Neural progenitor cell (in vitro differentiated cells): ENCODE results near the gene CCT5. TPM values are rescaled to one million over a fixed set of nuclear protein-coding genes. Genes with fewer than 3 reads are reported as not detected.

Experiments
- DNase-seq: peaks from one replicate; pipeline ENCODE4 v3.0.0-alpha.2; 2016; ENCODE audit warnings: low spot score
- H2AFZ ChIP-seq: fragments of 200-600 bp; sonication (generic); replicated peaks from 2 replicates; pipeline ENCODE4 v1.6.1; 2016; ENCODE audit warnings: antibody characterized with exemption
- H3F3A ChIP-seq: fragments of 200-600 bp; sonication (generic); 2 replicates; pipeline ENCODE4 v1.6.1; 2016; ENCODE audit warnings: antibody characterized with exemption, low read depth
- H3K27ac ChIP-seq: fragments of 200-600 bp; sonication (generic); 2 replicates; pipeline ENCODE4 v1.5.1; 2016; ENCODE audit warnings: mild to moderate bottlenecking
- H3K27me3 ChIP-seq: fragments of 200-600 bp; sonication (generic); 2 replicates; pipeline ENCODE4 v1.6.1; 2016; ENCODE audit warnings: mild to moderate bottlenecking, moderate library complexity
- H3K36me3 ChIP-seq: fragments of 200-600 bp; sonication (generic); 2 replicates; pipeline ENCODE4 v1.5.1; 2016
- H3K4me1 ChIP-seq: fragments of 200-600 bp; sonication (generic); 2 replicates; pipeline ENCODE4 v1.6.1; 2016; ENCODE audit warnings: mixed run types
- H3K4me2 ChIP-seq: fragments of 200-600 bp; sonication (generic); 2 replicates; pipeline ENCODE4 v1.6.1; 2016
- H3K4me3 ChIP-seq: fragments of 200-600 bp; sonication (generic); 2 replicates; pipeline ENCODE4 v1.5.1; 2016
- H3K79me2 ChIP-seq: fragments of 200-600 bp; sonication (generic); 2 replicates; pipeline ENCODE4 v1.6.1; 2016; ENCODE audit warnings: low read depth
- H3K9ac ChIP-seq: fragments of 200-600 bp; sonication (generic); 2 replicates; pipeline ENCODE4 v1.6.1; 2016
- H3K9me3 ChIP-seq: fragments of 200-600 bp; sonication (generic); 2 replicates; pipeline ENCODE4 v1.5.1; 2016; ENCODE audit warnings: low read depth
- H4K20me1 ChIP-seq: fragments of 200-600 bp; sonication (generic); 2 replicates; pipeline ENCODE4 v1.6.1; 2016; ENCODE audit warnings: low read depth
- H3K27ac Mint-ChIP-seq: 3 replicates; pipeline ENCODE4 v1.8.0; 2021; ENCODE audit warnings: mixed read lengths
- H3K27me3 Mint-ChIP-seq: 2 replicates; pipeline ENCODE4 v1.8.0; 2022; ENCODE audit warnings: low read depth, mild to moderate bottlenecking, inconsistent platforms, moderate library complexity, mixed read lengths; ENCODE audit not compliant: insufficient read depth
- H3K36me3 Mint-ChIP-seq: 3 replicates; pipeline ENCODE4 v1.8.0; 2021; ENCODE audit warnings: mixed read lengths
- H3K4me1 Mint-ChIP-seq: 3 replicates; pipeline ENCODE4 v1.8.0; 2021; ENCODE audit warnings: mixed read lengths
- H3K4me3 Mint-ChIP-seq: 3 replicates; pipeline ENCODE4 v1.8.0; 2021; ENCODE audit warnings: mild to moderate bottlenecking, moderate library complexity, mixed read lengths
- H3K9me3 Mint-ChIP-seq: 3 replicates; pipeline ENCODE4 v1.8.0; 2020; ENCODE audit warnings: mixed read lengths
- CTCF ChIP-seq: fragments of 200-600 bp; sonication (generic); IDR thresholded peaks from 2 replicates; pipeline ENCODE4 v1.5.1; 2017; ENCODE audit warnings: antibody characterized with exemption, mild to moderate bottlenecking
- EZH2 ChIP-seq: fragments of 200-600 bp; sonication (generic); IDR thresholded peaks from 2 replicates; pipeline ENCODE4 v1.6.1; 2017; ENCODE audit warnings: antibody characterized with exemption, mild to moderate bottlenecking, moderate library complexity
- EZH2phosphoT487 ChIP-seq: fragments of 200-600 bp; sonication (generic); IDR thresholded peaks from 2 replicates; pipeline ENCODE4 v1.6.1; 2017; ENCODE audit warnings: antibody characterized with exemption
- total RNA-seq: library from RNA; depleted of rRNA; stranded (reverse); fragments of >200 nt; gene quantifications from 2 replicates; pipeline ENCODE4 v1.2.3, GENCODE V29; 2015; ENCODE audit warnings: low replicate concordance

The CCT5 gene
- total RNA-seq: 532 TPM in 2 replicates

- no peaks in the 10 kb centered on the region for H3K27me3 ChIP-seq
- Mint-ChIP-seq H3K27ac (peak within 1 kb of the TSS; percentile 100), H3K36me3 (peaks cover 9% of the 10 kb centered on the region), H3K4me1 (peaks cover 25% of the 10 kb centered on the region), H3K9me3 (no peaks in the 10 kb centered on the region), H3K4me3 (peak within 1 kb of the TSS; percentile 97), H3K27me3 (peaks cover 4% of the 10 kb centered on the region)
- H2AFZ ChIP-seq: peak within 1 kb of the TSS; percentile 98
- H3K4me3 ChIP-seq: peak within 1 kb of the TSS; percentile 82
- peak within 1 kb of the TSS; percentile 99 for H3K9ac ChIP-seq
- H4K20me1 ChIP-seq: peaks cover 47% of the 10 kb centered on the region
- TF ChIP-seq CTCF (no peak), EZH2phosphoT487 (no peak), EZH2 (no peak)
- H3K9me3 ChIP-seq: no peaks in the 10 kb centered on the region
- DNase-seq: peak; percentile 98
- peaks cover 87% of the 10 kb centered on the region for H3K79me2 ChIP-seq
- peaks cover 13% of the 10 kb centered on the region for H3K4me1 ChIP-seq
- peak within 1 kb of the TSS; percentile 98 for H3K4me2 ChIP-seq
- H3F3A ChIP-seq: peaks cover 12% of the 10 kb centered on the region
- peaks cover 3% of the 10 kb centered on the region for H3K36me3 ChIP-seq
- peak within 1 kb of the TSS; percentile 99 for H3K27ac ChIP-seq
Measured at GRCh38 chr5:10249948-10250805, at the start of gene CCT5. Gene CCT5 (plus strand): TSS chr5:10250280. CDS start chr5:10250341, 61 bp downstream.

GRCh38 chr5:10201223-10201868 is 48.7 kb upstream of the CCT5 start:
- no peak overlapping the region for H3K4me3 ChIP-seq
- no peaks in the 10 kb centered on the region for H3K27me3 Mint-ChIP-seq
- no peak overlapping the region for H3K27ac Mint-ChIP-seq
- H3F3A ChIP-seq: peaks cover 12% of the 10 kb centered on the region
- H3K9ac ChIP-seq: no peak overlapping the region
- H4K20me1 ChIP-seq: no peaks in the 10 kb centered on the region
- peak; percentile 61 for DNase-seq
- H3K4me1 ChIP-seq: peaks cover 16% of the 10 kb centered on the region
- no peaks in the 10 kb centered on the region for H3K36me3 ChIP-seq
- peaks cover 11% of the 10 kb centered on the region for H3K9me3 Mint-ChIP-seq
- H3K27ac ChIP-seq: no peak overlapping the region
- H3K9me3 ChIP-seq: peaks cover 5% of the 10 kb centered on the region
- H3K4me1 Mint-ChIP-seq: no peaks in the 10 kb centered on the region
- TF ChIP-seq EZH2phosphoT487 (no peak), CTCF (peak; percentile 75)
- H3K27me3 ChIP-seq: no peaks in the 10 kb centered on the region
- H3K4me3 Mint-ChIP-seq: no peak overlapping the region
- no peaks in the 10 kb centered on the region for H3K79me2 ChIP-seq
- H3K4me2 ChIP-seq: peak overlapping the region; percentile 66
- peaks cover 4% of the 10 kb centered on the region for H3K36me3 Mint-ChIP-seq
- H2AFZ ChIP-seq: peak overlapping the region; percentile 80

GRCh38 chr5:10202089-10202910 is 47.8 kb upstream of the CCT5 start:
- Histone ChIP-seq H3K79me2 (no peaks in the 10 kb centered on the region), H3K27ac (no peak overlapping the region), H3K9me3 (peaks cover 5% of the 10 kb centered on the region), H3K27me3 (no peaks in the 10 kb centered on the region), H3F3A (peaks cover 12% of the 10 kb centered on the region), H4K20me1 (no peaks in the 10 kb centered on the region), H3K4me1 (peaks cover 16% of the 10 kb centered on the region), H2AFZ (no peak overlapping the region), H3K36me3 (no peaks in the 10 kb centered on the region), H3K9ac (no peak overlapping the region), H3K4me3 (no peak overlapping the region), H3K4me2 (peak overlapping the region; percentile 66)
- H3K4me1 Mint-ChIP-seq: no peaks in the 10 kb centered on the region
- peaks cover 11% of the 10 kb centered on the region for H3K9me3 Mint-ChIP-seq
- no peak overlapping the region for H3K27ac Mint-ChIP-seq
- no peak for TF ChIP-seq EZH2phosphoT487
- no peak for TF ChIP-seq EZH2
- no peak for TF ChIP-seq CTCF
- H3K27me3 Mint-ChIP-seq: no peaks in the 10 kb centered on the region
- no peak overlapping the region for H3K4me3 Mint-ChIP-seq
- peaks cover 4% of the 10 kb centered on the region for H3K36me3 Mint-ChIP-seq
- no peak for DNase-seq
